Activated CD8-positive, alpha-beta memory T cell treated with anti-CD3 and anti-CD28 coated beads for 4 hours (primary cell): Measurements from ENCODE around the gene GID8.
"Not testable (repeated sequence)": the region's sequence is repeated elsewhere in the genome, so short reads cannot be mapped to it uniquely, and the experiment has no call there.

ENCODE experiments used
- DNase-seq, 2 donors: peaks; one replicate each; pipeline ENCODE4 v3.0.0-alpha.2; 2020; ENCODE audit warnings: low read depth in 2 of 2

GID8 gene

DNA sequence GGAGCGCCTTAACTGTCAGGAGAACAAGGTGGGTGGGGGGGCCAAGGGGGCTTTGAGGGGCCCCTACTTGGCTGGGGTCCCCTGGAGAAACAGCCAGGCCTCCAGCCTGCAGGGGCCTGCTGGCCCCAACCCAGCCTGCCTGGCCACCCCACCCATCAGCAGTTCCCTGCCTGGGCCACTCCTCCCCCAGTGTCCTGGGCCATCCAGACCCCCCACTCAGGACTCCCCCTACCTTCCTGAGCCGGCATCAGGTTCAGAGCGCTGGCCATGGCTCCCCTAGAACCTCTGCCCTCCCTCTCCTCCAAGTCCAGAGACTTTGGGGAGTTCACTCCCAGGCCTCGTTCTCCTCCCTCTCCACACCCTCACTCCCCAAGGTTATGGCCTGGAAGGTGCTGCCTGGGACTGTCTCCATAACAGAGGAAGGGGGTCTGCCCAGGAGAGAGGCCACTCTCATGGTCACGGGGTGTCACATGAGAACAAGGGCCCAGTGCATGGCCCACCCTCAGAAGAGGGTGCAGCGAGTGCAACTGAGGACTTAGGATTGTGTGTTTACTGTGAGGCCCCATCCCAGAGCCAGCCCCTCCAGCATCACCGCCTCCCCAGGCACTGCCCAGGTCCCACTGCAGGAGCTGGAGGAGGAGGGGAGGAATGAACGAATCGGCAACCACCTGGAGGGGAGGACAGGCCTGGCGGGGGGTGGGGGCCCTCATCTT, 20.6 kb downstream of the GID8 start:
- DNase-seq = no peak

DNA sequence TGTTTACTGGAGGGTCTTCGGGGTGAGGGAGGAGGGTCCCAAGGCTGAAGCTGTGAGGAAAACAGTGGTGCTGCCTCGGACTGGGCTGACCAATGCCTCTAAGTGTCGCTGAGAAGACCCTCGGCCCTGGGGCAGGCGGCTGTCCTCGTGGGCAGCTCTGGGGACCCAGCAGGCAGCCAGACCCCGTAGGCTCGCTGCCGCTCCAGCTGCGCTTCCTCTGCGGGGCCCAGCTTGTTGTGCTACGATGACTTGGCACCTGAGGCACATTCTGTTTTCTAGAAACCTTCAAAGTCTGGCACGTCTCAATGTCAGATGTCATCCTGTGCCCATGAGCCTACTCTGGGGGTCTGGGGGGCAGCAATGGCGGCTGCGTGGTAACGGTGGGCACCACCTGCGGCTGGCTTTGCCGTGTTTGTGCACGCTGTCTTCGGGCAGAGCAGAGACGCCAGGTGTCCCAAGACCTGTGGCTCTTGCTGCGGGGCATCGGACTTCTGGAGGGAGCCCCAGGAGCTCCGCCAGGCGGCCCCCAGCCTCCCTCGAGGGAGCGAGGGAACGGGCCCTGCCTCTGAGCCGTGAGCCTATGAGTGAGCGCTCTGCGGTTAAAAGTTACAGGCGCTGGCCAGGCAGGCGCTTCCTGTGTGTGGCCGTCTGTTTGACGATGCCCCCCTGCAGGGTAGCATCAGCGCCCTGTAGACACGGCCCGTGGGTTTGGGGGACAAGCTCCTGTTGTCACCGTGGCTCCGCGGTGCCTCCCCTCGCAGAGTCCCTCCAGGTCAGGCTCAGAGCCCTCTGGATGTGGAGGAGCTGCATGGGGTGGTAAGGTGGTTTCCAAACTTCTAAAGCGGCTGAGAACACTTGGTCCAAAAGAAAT, 21.4 kb downstream of the GID8 start:
- DNase-seq = no peak

DNA sequence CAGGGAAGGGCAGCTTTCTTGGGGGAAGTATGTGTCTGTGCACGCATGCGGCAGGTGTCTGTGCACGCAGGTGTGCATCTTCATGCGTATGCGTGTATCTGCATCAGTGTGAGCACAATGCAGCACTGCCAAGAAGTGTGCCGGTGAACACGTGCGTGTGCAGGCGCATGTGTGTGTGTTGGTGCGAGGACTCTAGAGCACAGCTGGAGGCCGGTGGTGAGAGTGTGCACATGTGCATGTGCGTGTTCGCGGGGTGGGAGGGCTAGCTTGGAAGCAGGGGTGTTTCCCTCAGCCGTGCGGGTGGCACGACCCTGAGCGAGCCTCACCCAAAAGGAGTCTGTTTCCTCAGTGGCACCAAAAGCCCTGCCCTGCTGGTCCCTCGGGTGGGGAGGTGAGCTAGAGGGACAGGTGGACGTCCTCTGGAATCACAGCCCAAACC, 22.1 kb downstream of the GID8 start:
- DNase-seq = no peak

DNA sequence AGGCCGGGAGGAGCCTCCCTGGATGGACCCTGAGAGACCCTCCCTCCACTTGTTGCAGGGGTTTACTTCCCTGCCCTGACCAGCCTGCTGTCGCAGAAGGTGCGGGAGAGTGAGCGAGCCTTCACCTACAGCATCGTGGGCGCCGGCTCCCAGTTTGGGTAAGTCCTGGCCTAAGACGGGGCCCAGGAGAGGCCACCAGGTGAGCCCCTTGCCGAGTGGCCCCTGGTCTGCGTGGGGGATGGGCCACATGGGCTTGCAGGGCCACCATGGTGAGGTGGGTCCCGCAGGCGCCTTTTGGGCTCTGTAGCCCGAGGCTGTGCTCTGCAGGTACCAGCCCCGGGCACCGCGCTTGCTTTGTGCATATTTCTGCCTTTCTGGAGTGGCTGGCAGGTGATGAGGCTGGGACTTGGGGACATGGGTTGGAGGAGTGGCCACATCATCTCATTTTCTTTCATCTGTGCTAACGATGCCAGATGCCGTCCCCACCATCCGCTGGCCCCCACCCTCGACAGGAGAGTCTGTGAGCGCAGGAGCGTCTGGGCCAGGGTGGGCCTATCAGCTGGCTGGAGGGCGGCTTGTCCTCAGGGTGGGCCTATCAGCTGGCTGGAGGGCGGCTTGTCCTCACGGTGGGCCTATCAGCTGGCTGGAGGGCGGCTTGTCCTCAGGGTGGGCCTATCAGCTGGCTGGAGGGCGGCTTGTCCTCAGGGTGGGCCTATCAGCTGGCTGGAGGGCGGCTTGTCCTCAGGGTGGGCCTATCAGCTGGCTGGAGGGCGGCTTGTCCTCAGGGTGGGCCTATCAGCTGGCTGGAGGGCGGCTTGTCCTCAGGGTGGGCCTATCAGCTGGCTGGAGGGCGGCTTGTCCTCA, 22.7 kb downstream of the GID8 start:
- DNase-seq = not testable (repeated sequence)

DNA sequence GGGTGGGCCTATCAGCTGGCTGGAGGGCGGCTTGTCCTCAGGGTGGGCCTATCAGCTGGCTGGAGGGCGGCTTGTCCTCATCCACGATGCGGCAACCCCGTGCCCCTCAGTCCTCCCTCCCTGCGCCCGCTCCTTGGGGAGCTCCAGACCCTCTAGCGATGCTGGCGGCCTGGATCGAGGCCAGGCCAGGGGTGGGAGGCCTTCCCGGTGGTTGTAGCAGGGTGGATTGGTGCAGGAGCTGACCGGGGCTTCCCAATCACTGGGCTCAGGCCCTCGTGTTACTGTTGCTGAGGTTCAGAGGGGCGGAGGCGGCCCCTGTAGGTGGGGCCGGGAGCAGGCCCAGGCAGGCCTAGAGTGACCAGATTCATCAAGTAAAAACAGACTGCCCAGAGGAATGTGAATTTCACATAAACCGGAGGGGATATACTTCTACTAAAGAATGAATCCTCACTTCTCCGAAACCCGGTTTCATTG, 23.4 kb downstream of the GID8 start:
- no peak for DNase-seq

DNA sequence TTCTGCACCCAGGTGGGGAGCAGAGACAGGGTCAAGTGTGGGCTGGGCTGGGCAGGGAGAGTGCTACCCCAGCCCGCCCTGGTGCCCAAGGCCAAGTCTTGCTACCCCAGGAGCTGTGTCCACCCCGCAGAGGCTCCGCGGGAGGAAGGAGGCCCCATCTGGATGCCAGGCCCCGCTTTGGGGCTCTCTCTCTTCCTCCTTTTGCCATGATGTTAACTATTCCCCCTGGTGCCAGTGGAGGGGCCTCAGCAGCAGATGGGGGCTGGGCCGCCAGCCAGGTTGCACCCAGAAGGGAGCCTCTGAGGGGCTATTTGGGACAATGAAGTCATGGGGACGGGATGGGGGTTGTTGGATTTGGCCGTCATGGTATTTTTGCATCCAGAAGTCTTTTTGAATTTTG, 23.9 kb downstream of the GID8 start:
- DNase-seq = no peak

DNA sequence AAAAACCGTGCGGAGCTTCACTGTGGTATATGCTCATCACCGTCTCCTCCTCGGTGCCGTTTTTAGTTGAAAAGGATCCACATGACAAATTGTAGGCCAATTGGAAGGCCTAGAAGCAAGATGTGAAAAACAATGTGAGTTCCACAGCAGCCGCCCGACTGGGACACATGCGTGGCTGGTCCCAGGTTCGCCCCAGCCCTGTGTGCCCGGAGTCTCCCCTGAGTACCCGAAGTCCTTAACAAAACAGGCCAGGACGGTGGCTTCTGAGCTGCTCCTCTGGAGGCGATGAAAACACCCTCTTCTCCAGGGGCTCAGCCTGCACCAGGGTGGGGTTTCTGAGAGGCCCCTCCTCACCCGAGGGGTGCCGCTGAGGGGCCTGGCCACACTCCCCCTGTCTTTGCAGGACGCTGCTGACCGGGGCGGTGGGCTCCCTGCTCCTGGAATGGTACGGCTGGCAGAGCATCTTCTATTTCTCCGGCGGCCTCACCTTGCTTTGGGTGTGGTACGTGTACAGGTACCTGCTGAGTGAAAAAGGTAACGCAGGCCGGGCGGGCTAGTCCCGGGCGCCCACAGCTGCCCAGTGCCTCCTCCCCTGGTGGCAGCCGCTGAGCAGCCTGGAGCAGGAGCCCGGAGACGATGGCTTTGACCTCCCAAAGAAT, 24.4 kb downstream of the GID8 start:
- DNase-seq = no peak

DNA sequence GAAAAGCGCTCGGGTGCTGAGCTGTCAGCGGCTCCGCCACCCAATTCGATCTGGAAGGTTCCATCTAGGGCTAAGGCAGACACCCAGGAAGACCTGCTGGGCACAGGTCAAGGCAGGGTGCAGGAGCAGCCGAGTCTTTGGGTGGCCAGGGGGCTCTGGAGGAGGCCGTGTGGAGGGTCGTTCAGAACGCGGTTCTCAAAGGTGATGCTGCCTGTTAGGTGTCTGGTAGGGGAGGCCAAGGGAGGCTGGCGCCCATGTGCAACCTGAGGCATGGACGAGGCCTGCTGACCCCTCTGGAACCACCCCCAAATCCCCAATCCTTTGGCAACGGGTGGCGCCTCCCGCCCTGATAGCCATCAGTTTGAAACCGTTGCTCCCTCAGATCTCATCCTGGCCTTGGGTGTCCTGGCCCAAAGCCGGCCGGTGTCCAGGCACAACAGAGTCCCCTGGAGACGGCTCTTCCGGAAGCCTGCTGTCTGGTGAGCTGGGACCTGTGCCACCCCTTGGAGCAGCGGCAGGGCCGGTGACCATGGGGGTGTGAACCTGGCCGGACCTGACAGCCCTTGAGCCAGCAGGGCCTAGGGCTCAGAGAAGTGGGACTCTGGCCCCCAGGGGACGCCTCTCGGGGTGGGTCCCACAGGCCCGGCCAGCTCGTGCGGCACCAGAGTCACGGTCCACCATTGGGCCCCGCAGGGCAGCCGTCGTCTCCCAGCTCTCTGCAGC, 25.1 kb downstream of the GID8 start:
- DNase-seq = no peak

DNA sequence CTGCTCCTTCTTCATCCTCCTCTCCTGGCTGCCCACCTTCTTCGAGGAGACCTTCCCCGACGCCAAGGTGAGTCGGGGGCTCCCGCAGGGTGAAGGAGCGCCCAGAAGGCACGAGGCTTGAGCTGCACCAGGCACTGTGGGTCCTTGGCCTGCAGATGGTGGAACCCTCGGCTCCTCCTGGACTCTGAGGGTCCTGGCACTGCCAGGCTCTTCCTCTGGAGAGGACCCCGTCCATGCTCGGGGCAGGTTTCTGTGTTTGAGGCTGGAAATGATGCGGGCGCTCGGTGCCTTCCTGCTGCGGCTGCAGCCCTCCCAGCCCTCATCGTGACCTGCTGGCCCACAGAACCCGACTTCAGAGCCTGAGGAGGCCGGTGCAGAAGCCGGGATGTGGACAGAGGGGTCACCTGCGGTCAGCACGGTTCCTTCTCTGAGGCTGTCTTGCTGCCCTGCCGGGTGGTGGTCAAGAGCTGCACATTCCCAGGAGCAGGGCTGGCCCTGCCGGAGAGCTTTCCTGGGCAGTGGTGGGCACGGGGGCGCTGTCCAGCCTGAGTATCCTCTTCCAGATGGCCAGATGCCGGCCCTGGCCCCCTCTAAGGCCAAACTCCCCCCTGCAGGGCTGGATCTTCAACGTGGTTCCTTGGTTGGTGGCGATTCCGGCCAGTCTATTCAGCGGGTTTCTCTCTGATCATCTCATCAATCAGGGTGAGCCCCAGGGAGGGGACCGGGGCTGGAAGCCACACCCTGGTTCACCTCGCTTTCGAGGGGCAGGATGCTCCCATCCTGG, 25.9 kb downstream of the GID8 start:
- no peak for DNase-seq

DNA sequence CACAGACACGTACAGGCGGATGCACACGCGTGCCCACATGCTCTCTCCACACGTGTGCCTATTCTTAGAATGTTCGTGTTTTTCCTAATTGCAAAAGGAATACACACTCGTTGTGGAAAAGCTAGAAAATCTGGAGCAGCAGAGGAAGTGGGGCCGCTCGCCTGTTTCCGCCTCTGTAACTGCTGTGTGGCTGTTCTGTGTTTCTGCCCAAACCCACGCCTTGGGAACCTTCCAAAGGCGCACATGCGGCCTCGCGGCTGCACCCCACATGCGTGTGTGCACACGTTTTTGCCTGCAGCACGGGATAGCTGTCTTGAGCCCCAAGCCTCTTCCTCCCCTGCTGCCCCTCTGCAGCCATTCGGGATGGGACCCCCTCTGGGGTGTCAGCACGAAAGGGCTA, 26.8 kb downstream of the GID8 start:
- DNase-seq = no peak

DNA sequence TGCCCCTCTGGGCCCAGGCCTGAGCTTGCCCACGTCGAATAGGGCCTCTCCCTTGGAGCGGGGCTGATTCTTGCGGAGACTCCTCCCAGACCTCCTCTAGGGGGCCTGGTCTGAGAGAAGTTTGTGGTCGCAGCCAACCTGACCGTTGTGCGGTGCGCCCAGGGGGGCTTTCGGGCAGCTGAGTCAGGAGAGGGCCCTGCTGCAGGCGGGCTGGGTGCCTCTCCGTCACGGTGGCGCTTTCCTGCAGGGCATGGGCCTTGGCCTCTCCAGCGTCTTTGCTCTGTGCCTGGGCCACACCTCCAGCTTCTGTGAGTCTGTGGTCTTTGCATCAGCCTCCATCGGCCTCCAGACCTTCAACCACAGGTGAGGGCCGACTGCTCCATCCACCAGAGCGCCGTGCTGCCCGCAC, 27.4 kb downstream of the GID8 start:
- DNase-seq = no peak

DNA sequence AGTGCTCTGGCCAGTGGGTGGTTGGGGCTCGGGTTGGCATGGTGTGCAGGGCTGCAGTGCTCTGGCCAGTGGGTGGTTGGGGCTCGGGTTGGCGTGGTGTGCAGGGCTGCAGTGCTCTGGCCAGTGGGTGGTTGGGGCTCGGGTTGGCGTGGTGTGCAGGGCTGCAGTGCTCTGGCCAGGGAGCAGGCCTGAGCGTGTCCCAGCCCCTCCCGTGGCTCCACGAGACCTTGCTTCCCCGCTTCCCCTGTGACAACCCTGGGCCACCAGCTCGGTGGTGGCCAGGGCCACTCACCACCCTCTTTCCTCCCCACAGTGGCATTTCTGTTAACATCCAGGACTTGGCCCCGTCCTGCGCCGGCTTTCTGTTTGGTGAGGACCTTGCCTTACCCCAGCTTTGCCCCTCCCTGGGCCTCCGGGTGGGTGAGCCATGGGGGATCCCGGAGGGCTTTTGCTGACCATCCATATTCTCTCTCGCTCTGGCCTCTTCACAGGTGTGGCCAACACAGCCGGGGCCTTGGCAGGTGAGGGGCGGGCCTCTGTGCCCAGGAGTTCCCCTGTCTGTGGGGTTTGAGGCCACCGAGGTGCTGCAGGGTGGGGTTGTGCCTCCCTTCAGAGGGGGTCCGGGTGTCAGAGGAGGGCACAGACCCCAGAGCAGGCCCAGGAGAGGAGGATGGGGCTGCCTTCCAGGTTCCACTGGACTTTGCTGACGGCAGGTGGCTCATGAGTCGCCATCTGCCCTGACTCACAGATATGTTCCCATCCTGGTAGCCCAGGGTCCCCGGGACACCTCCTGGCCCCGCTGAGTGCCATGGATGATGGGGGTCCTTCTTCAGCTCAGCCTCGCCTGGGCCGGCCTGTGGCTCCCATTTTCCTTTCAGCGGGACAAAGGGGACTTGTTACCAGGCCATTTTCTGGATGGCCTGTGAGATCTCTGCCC, 28.5 kb downstream of the GID8 start:
- no peak for DNase-seq

DNA sequence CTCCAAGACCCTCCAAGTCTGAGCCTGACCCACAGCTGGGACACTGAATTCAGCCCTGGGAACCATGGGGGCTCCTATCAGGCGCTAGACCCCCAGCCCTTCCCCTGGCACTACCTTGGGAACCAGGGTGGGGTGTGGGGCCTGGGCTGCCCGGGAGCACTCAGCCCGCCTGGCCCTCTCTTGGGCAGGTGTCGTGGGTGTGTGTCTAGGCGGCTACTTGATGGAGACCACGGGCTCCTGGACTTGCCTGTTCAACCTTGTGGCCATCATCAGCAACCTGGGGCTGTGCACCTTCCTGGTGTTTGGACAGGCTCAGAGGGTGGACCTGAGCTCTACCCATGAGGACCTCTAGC, 29.2 kb downstream of the GID8 start:
- no peak for DNase-seq

DNA sequence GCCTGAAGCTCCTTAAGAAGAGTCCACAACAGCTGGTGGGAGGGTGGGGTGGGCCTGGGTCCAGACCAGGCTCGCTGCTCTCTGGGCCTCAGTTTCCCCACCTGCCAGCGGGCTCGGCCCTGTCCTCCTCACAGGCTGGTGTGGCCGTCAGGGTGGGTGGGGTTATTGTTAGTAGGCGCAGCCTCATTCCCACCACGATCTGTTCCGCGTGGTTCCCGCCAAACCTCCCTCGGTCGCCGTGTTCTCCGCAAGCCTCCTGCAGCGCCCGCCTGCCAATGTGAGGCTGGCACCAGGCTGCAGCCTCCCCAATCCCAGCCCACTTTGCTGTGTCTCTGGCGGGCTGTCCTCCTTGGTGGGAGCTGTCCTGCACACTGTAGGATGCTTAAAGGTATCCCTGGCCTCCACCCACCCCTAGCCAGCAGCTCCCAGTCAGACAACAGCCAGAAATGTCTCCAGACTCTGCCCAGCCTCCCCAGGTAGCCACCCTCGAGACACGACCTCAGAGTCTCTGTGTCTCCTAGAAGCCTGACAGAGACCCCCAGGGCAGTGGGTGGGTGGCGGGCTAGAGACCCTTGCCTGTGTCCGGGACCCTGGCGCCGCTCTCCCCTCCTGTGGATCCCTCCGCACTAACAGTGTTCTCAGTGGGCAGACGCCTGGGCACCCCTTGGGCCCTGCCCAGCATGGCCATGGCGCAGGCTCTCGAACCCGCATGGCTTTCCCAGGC, 29.8 kb downstream of the GID8 start:
- DNase-seq = no peak

DNA sequence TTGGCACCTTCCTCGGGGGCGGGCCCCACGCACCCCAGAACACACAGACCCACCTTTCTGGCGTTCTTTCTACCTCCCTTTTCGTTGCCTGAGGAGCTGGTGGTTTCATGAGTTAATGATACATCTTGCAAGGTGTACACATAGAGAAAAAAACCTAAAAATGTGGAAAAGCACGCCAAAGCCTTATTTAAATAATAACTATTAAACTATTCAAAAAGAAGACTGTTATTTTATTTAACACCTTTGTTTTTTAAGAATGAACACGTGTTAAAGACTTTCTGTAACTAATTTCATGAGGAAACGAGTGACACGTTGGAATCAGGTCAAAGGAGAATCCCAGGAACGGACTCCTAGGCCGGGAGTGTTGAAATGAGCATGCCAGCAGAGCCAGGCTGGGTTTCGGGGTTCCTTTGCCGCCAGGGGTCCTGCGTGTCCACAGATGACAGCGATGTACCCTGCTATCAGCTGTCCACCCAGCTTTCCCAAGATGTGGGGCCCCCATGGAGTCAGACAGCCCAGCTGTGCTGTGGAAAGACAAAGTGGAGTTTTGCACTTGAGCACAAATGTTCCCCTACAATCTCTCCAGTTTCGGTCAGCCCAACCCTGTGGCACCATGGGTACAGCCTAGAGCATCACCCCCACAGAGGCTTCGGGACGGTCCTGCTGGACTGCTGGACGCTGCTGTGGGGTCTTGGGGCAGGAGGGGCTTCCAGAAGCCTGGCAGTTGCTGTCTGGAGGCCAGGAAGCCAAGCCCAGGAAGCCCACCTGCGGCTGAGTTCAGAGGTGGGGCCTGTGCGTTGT, 30.6 kb downstream of the GID8 start:
- no peak for DNase-seq

DNA sequence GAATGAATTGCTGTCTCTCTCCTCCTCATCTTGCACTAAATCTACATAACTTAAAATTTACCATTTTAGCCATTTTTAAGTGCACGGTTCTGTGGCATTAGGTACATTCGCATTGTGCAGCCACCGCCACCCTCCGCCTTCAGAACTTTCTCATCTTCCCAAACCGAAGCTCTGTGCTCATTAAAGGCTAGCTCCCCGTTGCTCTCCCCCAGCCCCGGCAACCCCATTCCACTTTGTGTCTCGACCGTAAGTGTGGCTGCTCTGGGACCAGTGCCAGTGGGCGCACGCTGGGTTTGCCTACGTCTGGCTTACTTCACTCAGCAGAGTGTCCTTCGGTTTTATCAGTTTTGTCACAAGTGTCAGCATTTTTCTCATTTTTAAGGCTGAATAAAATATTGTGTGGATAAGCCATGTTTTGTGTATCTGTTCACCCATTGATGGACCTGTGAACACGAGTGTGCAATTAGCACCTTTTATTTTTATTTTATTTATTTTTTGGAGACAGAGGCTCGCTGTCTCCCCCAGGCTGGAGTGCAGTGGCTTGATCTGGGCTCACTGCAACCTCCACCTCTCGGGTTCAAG, 31.3 kb downstream of the GID8 start:
- no peak for DNase-seq

DNA sequence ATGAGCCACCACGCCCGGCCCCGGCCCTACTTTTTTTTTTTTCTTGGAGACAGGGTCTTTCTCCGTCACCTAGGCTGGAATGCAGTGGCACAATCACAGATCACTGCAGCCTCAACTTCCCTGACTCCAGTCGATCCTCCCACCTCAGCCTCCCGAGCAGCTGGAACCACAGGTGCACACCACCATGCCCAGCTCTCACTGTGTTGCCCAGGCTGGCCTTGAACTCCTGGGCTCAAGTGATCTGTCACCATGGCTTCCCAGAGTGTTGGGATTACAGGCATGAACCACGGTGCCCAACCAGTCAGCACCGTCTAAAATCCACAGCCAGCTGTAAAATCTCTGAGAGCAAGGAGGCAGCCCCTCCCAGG, 32.0 kb downstream of the GID8 start:
- DNase-seq = no peak
